Measurements from ENCODE around the gene PSMG3. TPM values are rescaled to one million over a fixed set of nuclear protein-coding genes. Genes with fewer than 3 reads are reported as not detected.

Gene PSMG3
- total and polyA plus RNA-seq, 2 of the 8 experiments (the other 6 are each of a cell fraction or from before 2014, with no cell fraction given), result 30.2 to 62.0 TPM

GRCh38 chr7:1616741-1617140, 46.9 kb upstream of the PSMG3 start (continued):
- no peak for TF ChIP-seq HDAC2 (IDR thresholded peaks at IDR 0.05; ENCODE audit: borderline replicate concordance in 1 of 2, low read depth in 2 of 2, low read length in 2 of 2)
